GM10248 (cell line): ENCODE measurements around the gene TBCA.

Experiments
- CTCF ChIA-PET: fragments of 300-600 bp; sonication (Branson Sonifier 250); formaldehyde crosslinking; extraction: SDS; loops from one replicate; lab custom pipeline; 2021; ENCODE audit warnings: antibody characterized with exemption; lab: Yijun Ruan, JAX
- POLR2A ChIA-PET: fragments of 350-650 bp; sonication (Branson Sonifier 250); formaldehyde crosslinking; extraction: SDS; loops from one replicate; lab custom pipeline; 2020; ENCODE audit warnings: antibody characterized with exemption; lab: Yijun Ruan, JAX
- DNase-seq: peaks from one replicate; pipeline ENCODE4 v3.0.0; 2012; ENCODE audit errors: extremely low spot score
- TF ChIP-seq, protein P1 (sequence below): IDR thresholded peaks from 2 replicates; pipeline ENCODE4 v1.5.1; 2012; ENCODE audit warnings: mild to moderate bottlenecking, low read depth; ENCODE audit errors: extremely low read depth, missing control alignments, control extremely low read depth

TBCA gene

DNA sequence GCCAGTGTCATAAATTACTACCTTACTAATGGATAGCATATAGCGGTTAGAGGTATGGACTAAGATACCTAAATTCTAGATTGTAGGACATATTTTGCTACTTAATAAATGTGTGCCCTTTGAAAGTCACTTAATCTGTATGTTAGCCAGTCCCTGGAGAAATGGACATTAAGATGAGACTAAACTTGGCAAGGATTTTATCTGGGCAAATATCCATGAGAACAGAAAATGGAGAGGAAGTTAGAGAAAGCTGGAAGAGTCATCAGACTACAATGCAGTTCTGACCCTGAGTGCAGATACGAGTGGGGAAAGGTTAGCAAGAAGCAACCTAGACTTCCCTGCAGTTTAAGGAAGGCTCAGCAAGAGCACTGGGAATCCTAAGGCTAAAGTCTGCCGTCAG, 33.0 kb downstream of the TBCA start:
- POLR2A ChIA-PET, result no interaction called here
- CTCF ChIA-PET, result interaction anchor here (1.2 to 1.8 kb wide), 3 partner anchors 12 to 76 kb away, joined by 3 read pairs; no protein-coding TSS in a partner anchor
- TF ChIP-seq, protein P1, sequence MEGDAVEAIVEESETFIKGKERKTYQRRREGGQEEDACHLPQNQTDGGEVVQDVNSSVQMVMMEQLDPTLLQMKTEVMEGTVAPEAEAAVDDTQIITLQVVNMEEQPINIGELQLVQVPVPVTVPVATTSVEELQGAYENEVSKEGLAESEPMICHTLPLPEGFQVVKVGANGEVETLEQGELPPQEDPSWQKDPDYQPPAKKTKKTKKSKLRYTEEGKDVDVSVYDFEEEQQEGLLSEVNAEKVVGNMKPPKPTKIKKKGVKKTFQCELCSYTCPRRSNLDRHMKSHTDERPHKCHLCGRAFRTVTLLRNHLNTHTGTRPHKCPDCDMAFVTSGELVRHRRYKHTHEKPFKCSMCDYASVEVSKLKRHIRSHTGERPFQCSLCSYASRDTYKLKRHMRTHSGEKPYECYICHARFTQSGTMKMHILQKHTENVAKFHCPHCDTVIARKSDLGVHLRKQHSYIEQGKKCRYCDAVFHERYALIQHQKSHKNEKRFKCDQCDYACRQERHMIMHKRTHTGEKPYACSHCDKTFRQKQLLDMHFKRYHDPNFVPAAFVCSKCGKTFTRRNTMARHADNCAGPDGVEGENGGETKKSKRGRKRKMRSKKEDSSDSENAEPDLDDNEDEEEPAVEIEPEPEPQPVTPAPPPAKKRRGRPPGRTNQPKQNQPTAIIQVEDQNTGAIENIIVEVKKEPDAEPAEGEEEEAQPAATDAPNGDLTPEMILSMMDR, result no peak
- DNase-seq, result no peak

DNA sequence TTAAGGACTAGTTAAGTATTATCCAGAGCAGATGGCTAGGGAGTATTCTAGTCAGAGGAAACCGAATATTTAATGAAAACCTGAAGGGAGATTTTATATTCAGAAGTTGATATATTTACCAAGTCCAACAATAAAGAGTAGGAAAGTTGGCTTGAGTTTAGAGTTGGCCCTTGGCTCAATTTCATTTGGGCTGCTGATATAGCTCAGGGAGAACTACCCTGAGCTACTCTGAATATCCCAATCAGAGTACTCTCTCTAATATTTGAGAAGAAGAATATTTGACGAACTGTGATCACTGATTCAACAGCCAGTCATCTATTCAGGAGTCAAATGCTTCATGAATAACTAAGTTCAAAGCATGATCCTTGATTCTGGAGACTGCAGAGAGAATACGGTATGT, 34.5 kb downstream of the TBCA start:
- no peak for DNase-seq
- ChIA-PET POLR2A (no interaction called here), CTCF (no interaction called here)
- TF ChIP-seq, protein P1, result no peak

DNA sequence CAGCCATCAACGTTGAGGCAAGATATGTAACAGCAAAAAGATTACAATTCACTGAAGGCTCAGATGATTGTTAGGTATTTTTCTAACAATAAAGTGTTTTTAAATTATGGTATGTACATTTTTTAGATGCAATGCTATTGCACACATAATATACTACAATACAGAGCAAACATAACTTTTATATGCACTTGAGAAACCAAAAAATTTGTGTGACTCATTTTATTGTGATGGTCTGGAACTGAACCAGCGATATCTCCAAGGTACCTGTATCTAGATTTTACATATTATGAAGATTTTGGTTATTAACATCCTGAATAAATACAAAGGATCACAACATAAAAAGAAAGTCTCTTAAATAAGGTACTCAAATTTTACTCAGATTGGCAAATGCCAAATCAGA, 41.3 kb downstream of the TBCA start:
- TF ChIP-seq, protein P1, result no peak
- CTCF ChIA-PET, result no interaction called here
- no peak for DNase-seq
- POLR2A ChIA-PET, result no interaction called here

DNA sequence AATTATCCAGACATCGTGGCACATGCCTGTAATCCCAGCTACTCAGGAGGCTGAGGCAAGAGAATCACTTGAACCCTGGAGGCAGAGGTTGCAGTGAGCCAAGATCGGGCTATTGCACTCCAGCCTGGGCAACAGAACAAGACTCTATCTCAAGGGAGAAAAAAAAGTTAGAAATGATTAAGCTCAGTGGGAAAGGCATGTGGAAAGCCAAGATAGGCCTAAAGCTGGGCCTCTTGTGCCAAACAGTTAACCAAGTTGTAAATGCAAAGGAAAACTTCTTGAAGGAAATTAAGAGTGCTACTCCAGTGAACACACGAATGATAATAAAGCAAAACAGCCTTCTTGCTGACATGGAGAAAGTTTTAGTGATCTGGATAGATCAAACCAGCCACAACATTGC, 43.0 kb downstream of the TBCA start:
- ChIA-PET POLR2A (no interaction called here), CTCF (interaction anchor here (1.5 kb wide), 2 partner anchors 15 to 36 kb away, joined by 3 read pairs; no protein-coding TSS in a partner anchor)
- TF ChIP-seq, protein P1, result no peak
- no peak for DNase-seq

DNA sequence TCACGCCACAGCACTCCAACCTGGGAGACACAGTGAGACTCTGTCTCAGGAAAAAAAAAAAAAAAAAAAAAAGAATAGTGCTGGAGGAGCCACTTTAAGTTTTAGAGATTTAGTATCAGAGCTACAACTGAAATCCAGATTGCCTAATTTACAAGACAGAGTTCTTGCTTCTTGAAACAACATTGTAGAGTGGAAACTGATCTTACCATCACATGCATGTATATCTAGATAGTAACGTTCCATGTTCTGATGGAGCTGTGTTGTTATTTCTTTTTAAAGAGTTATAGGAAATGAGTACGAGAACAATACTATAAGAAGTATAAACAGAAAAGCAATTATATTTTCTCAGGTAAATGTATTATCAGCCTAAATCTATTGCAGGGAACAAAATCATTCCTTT, 48.9 kb downstream of the TBCA start:
- CTCF ChIA-PET, result interaction anchor here (0.8 to 1.4 kb wide), 4 partner anchors 11 to 31 kb away, joined by 3 to 4 read pairs (median 3); no protein-coding TSS in a partner anchor
- no peak for DNase-seq
- POLR2A ChIA-PET, result no interaction called here
- TF ChIP-seq, protein P1, result no peak

DNA sequence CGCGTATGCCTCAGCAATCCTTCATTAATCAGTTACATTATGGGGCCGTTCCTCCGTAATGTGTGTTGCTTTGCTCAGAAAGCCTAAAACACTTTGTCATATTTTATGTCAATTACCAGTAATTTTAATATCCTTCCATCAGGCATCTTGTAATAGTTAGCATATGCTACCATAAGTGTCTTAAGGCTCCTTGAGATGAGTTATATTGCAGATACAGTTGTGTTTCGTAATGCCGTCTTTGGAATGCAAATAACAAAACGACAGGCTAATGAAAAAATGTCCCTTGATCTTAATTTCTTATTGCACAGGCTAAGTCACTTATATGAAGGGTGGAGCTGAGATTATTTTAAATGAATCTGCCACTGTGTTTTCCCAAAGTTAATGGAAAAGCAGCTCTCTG, 50.5 kb downstream of the TBCA start:
- ChIA-PET POLR2A (no interaction called here), CTCF (no interaction called here)
- TF ChIP-seq, protein P1, result no peak
- DNase-seq, result no peak
